HepG2 (cell line): ENCODE results near the gene ZNF440. TPM values are rescaled to one million over a fixed set of nuclear protein-coding genes. Genes with fewer than 3 reads are reported as not detected.

Experiments used
- HNF4A ChIP-seq: sonication (generic); formaldehyde crosslinking; IDR thresholded peaks from 2 replicates; pipeline ENCODE4 v1.4.0; 2020; ENCODE audit warnings: missing genetic modification reagents
- KDM3A ChIP-seq: IDR thresholded peaks from 2 replicates; pipeline ENCODE4 v1.6.1; 2018; ENCODE audit warnings: low read depth, missing compliant biosample characterization
- KLF16 ChIP-seq, 2 experiments: sonication (generic) in 1 of 2; formaldehyde crosslinking in 1 of 2; IDR thresholded peaks; 2 replicates each; pipeline versions ENCODE4 v1.6.1 to v1.8.0; 2016 to 2023; ENCODE audit warnings: missing genetic modification reagents in 2 of 2, missing compliant biosample characterization in 1 of 2
- POLR2A ChIP-seq, 2 experiments: IDR thresholded peaks; 2 replicates each; pipeline ENCODE4 v1.6.1; 2011; ENCODE audit warnings: low read depth in 2 of 2, low read length in 2 of 2, mild to moderate bottlenecking in 1 of 2, moderate library complexity in 1 of 2; ENCODE audit not compliant: insufficient read depth in 1 of 2
- RAD21 ChIP-seq: fragments of 450-650 bp; formaldehyde crosslinking; IDR thresholded peaks from 2 replicates; pipeline ENCODE4 v1.5.0; 2020; ENCODE audit warnings: mild to moderate bottlenecking
- RXRA ChIP-seq: sonication (generic); formaldehyde crosslinking; IDR thresholded peaks from 2 replicates; pipeline ENCODE4 v1.5.1; 2020; ENCODE audit warnings: missing genetic modification reagents
- TBL1XR1 ChIP-seq: fragments of 150-350 bp; IDR thresholded peaks from 2 replicates; pipeline ENCODE4 v1.6.1; 2014; ENCODE audit warnings: borderline replicate concordance, low read length; ENCODE audit not compliant: partially characterized antibody
- YEATS4 ChIP-seq: sonication (generic); formaldehyde crosslinking; IDR thresholded peaks from 2 replicates; pipeline ENCODE4 v1.4.0; 2020; ENCODE audit warnings: missing genetic modification reagents, borderline replicate concordance
- ZBTB25 ChIP-seq: IDR thresholded peaks from 2 replicates; pipeline ENCODE4 v1.6.1; 2018; ENCODE audit warnings: missing genetic modification reagents
- ZBTB7B ChIP-seq: sonication (generic); formaldehyde crosslinking; IDR thresholded peaks from 2 replicates; pipeline ENCODE4 v1.4.0; 2020; ENCODE audit warnings: missing genetic modification reagents
- ZFP36L1 ChIP-seq: sonication (generic); formaldehyde crosslinking; IDR thresholded peaks from 2 replicates; pipeline ENCODE4 v1.8.0; 2022; ENCODE audit warnings: mild to moderate bottlenecking, missing genetic modification reagents, moderate library complexity
- ZGPAT ChIP-seq: IDR thresholded peaks from 2 replicates; pipeline ENCODE4 v1.6.1; 2016; ENCODE audit warnings: mild to moderate bottlenecking
- ZNF234 ChIP-seq: sonication (generic); formaldehyde crosslinking; conservative IDR thresholded peaks from 2 replicates; pipeline ENCODE4 v1.5.1; 2020; ENCODE audit warnings: mild to moderate bottlenecking, missing genetic modification reagents
- ZNF251 ChIP-seq: sonication (generic); formaldehyde crosslinking; IDR thresholded peaks from 2 replicates; pipeline ENCODE4 v1.9.0; 2021; ENCODE audit warnings: mild to moderate bottlenecking, missing genetic modification reagents
- ZNF407 ChIP-seq: sonication (generic); formaldehyde crosslinking; IDR thresholded peaks from one replicate; pipeline ENCODE4 v1.5.1; 2020; ENCODE audit warnings: mild to moderate bottlenecking, missing genetic modification reagents; ENCODE audit errors: not compliant biosample characterization
- ZNF577 ChIP-seq: sonication (generic); formaldehyde crosslinking; IDR thresholded peaks from 2 replicates; pipeline ENCODE4 v1.4.0; 2020; ENCODE audit warnings: mild to moderate bottlenecking, low read depth, missing genetic modification reagents, borderline replicate concordance
- ZNF710 ChIP-seq: sonication (generic); formaldehyde crosslinking; IDR thresholded peaks from 2 replicates; pipeline ENCODE4 v1.5.0; 2020; ENCODE audit warnings: mild to moderate bottlenecking, missing genetic modification reagents, borderline replicate concordance
- polyA plus RNA-seq, 8 experiments: library from polyadenylated mRNA; depleted of rRNA in 3 of 8; stranded (reverse) in 7 of 8; unstranded in 1 of 8; fragments of >200 nt; fragmentation: Illumina TruSeq in 4 of 8; extraction: Trizol in 4 of 8; gene quantifications; 2 replicates each; pipeline versions ENCODE4 v1.2.1 to v1.2.3, GENCODE V29; 2011 to 2016; ENCODE audit warnings: low read depth in 4 of 8, missing spikeins in 1 of 8, mixed read lengths in 1 of 8; ENCODE audit not compliant: insufficient read depth in 1 of 8
- total RNA-seq, 5 experiments: library from RNA; depleted of rRNA; stranded (reverse); fragments of >200 nt; fragmentation: Illumina TruSeq; extraction: Trizol; gene quantifications; 2 replicates each; pipeline ENCODE4 v1.2.3, GENCODE V29; 2016; ENCODE audit warnings: low read depth in 1 of 5

The ZNF440 gene
- total and polyA plus RNA-seq, 2 of the 13 experiments (the other 11 are each of a cell fraction or from before 2014, with no cell fraction given): 2.7 to 12.4 TPM

- TF ChIP-seq ZNF407 (CRISPR knock-in tag): peak; percentile 80
- TF ChIP-seq RAD21 (CRISPR knock-in tag): no peak
- peak in 1 of 2 experiments; percentile 80; a peak in 2 of 4 replicates for TF ChIP-seq KLF16 (CRISPR knock-in tag; IDR thresholded peaks at IDR 0.05)
- TF ChIP-seq ZNF710 (CRISPR knock-in tag): 0 out of 2 replicates have a peak, but pooled peaks have one; percentile 66
- TF ChIP-seq KDM3A: no peak
- peak; percentile 85 for TF ChIP-seq ZFP36L1
- TF ChIP-seq YEATS4 (CRISPR knock-in tag): no peak
- peak; percentile 32; the same call in 1 of the 2 replicates for TF ChIP-seq ZGPAT (CRISPR knock-in tag)
- no peak for TF ChIP-seq ZNF577
- peak; percentile 97 to 99 for TF ChIP-seq POLR2A (IDR thresholded peaks at IDR 0.05; ENCODE audit: insufficient read depth in 1 of 2, low read depth in 2 of 2, low read length in 2 of 2)
- TF ChIP-seq RXRA (CRISPR knock-in tag): peak; percentile 68
- no peak for TF ChIP-seq TBL1XR1
- no peak for TF ChIP-seq ZNF251 (CRISPR knock-in tag)
- TF ChIP-seq ZBTB7B (CRISPR knock-in tag): no peak
- TF ChIP-seq ZBTB25 (CRISPR knock-in tag): no peak
- no peak for TF ChIP-seq HNF4A
- 0 out of 2 replicates have a peak, but pooled peaks have one; percentile 70 for TF ChIP-seq ZNF234 (CRISPR knock-in tag)
Observed at GRCh38 chr19:11814029-11814699, at the start of gene ZNF440 (continued).
